Heart left ventricle (tissue), 16 donors: ENCODE data around the gene D2HGDH. TPM values are rescaled to one million over a fixed set of nuclear protein-coding genes. Genes with fewer than 3 reads are reported as not detected.

Source experiments
- ATAC-seq, 4 donors: fragments of 200-7000 bp; cut with Tn5 transposase; one replicate each; pipeline ENCODE4 v1.9.1; 2020 to 2022; ENCODE audit warnings: moderate library complexity in 4 of 4, mild to moderate bottlenecking in 3 of 4, moderate number of reproducible peaks in 1 of 4
- DNase-seq, 5 donors: peaks; one replicate each; pipeline ENCODE4 v3.0.0-alpha.2; 2020
- H3K27ac ChIP-seq, 12 donors: fragments of 200-600 bp; sonication (generic) in 4 of 12; one replicate each; pipeline versions ENCODE4 v1.5.0 to v1.8.0; 2016 to 2022; ENCODE audit warnings: mild to moderate bottlenecking in 2 of 12
- H3K27me3 ChIP-seq, 9 donors: fragments of 200-600 bp; sonication (generic) in 2 of 9; one replicate each; pipeline versions ENCODE4 v1.5.1 to v1.8.0; 2016 to 2022; ENCODE audit warnings: mild to moderate bottlenecking in 3 of 9
- H3K36me3 ChIP-seq, 9 donors: fragments of 200-600 bp; sonication (generic) in 2 of 9; one replicate each; pipeline versions ENCODE4 v1.5.0 to v1.8.0; 2018 to 2022; ENCODE audit warnings: mild to moderate bottlenecking in 2 of 9
- H3K4me1 ChIP-seq, 12 donors: fragments of 200-600 bp; sonication (generic) in 4 of 12; one replicate each; pipeline versions ENCODE4 v1.5.0 to v1.8.0; 2016 to 2022; ENCODE audit warnings: mild to moderate bottlenecking in 3 of 12
- H3K4me3 ChIP-seq, 12 donors: fragments of 200-600 bp; sonication (generic) in 4 of 12; one replicate each; pipeline versions ENCODE4 v1.5.0 to v1.8.0; 2017 to 2022; ENCODE audit warnings: mild to moderate bottlenecking in 9 of 12, moderate library complexity in 4 of 12
- H3K9me3 ChIP-seq, 12 donors: fragments of 200-600 bp; sonication (generic) in 4 of 12; one replicate each; pipeline versions ENCODE4 v1.5.0 to v1.8.0; 2016 to 2022; ENCODE audit warnings: mild to moderate bottlenecking in 1 of 12
- CTCF ChIP-seq, 12 donors: fragments of 200-600 bp; sonication (generic) in 4 of 12; IDR thresholded peaks; one replicate each; pipeline versions ENCODE4 v1.5.0 to v1.8.0; 2018 to 2022; ENCODE audit warnings: antibody characterized with exemption in 12 of 12, mild to moderate bottlenecking in 5 of 12
- POLR2A ChIP-seq, 2 donors: fragments of 450-650 bp; IDR thresholded peaks; one replicate each; pipeline ENCODE4 v1.6.1; 2017; ENCODE audit warnings: antibody characterized with exemption in 2 of 2, mild to moderate bottlenecking in 2 of 2, moderate library complexity in 2 of 2
- WGBS, 4 donors: extraction: QIAGEN DNeasy Blood & Tissue Kit in 2 of 4; methylation state at CpG; one replicate each; pipeline versions ENCODE4 v1.1.5 to v1.1.7; 2013 to 2018; 5-methylcytosine and 5-hydroxymethylcytosine counted together
- intact Hi-C, 10 donors: fragments of 100-400 bp; cut with DNase I; formaldehyde crosslinking; loops; one replicate each; pipeline versions ENCODE4 v1.11.1 to v1.14.2; 2022
- polyA plus RNA-seq, 2 donors: library from polyadenylated mRNA; stranded (reverse); fragments of 200-250 nt; gene quantifications; one replicate each; pipeline ENCODE4 v1.2.3, GENCODE V29; 2013
- total RNA-seq, 9 donors: library from RNA; depleted of rRNA in 2 of 9; stranded (reverse); fragments of >200 nt in 2 of 9; fragmentation: NEBNext Ultra II Directional in 3 of 9; extraction: Animal tissue kit (Norgen Biotek cat#: 25700) in 3 of 9; gene quantifications; one replicate each; pipeline versions ENCODE4 v1.1.0 to v1.2.4, GENCODE V29; 2016 to 2023
- donor health status: ischemic (EF 13 %, LVEDD 7.1; RV severe dilation, severe dysfunction).
- donor health status: healthy with polysubstance abuse.
- donor health status: DM: no; HTN: yes; CAD: no.
- donor health status: DM: no; HTN: no; CAD: no.
- donor health status: ischemic (EF 25% LVEDD 6.9; RV normal size, moderate dysfunction).
- donor health status: ischemic (EF 25% LVEDD 5.7; RV mildly dilated, moderate dysfunction).
- donor health status: healthy.
- donor health status: DM: yes; HTN: yes; CAD: no.
- donor health status: ischemic (EF 35%, LVEDD 5.7; RV mildly dilated, moderate dysfunction).
- donor health status: nonischemic (EF 11% LVEDD 7.7; RV severe dilation, severe dysfunction).
- donor health status: DM: yes; HTN: yes; CAD: no.
- donor health status: PGD.
- donor health status: ischemic (EF 29% LVEDD 5.4; RV normal size, mild dysfunction).
- donor health status: nonischemic (EF 23%, LVEDD 6.1; RV moderate dilation, normal function).

Gene D2HGDH
- total and polyA plus RNA-seq, 11 donors = 7.6 to 24.1 (median 19.8) TPM

DNA sequence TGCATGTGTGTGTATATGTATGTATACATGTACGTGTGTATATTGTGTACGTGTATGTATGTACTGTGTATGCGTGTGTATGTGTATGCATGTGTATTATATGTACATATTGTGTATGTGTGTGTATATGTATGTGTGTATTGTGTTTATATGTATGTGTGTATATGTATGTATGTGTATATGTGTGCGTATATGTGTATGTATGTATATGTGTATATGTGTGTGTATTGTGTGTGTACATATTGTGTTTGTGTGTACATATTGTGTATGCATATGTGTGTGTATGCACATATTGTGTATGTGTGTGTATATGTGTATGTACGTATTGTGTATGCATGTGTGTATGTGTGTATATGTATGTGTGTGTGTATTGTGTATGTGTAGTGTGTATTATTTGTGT, 59.0 kb downstream of the D2HGDH start:
- TF ChIP-seq CTCF (IDR thresholded peaks at IDR 0.05) (no peak), POLR2A (IDR thresholded peaks at IDR 0.05) (no peak)
- Histone ChIP-seq H3K27ac (no peak overlapping the region), H3K27me3 (no peaks in the 10 kb centered on the region), H3K9me3 (no peaks in the 10 kb centered on the region), H3K4me1 (peaks cover 0 to 5% (median 0%) of the 10 kb centered on the region in 12 donors), H3K36me3 (no peaks in the 10 kb centered on the region), H3K4me3 (no peak overlapping the region)
- intact Hi-C loops = no loop called here
- DNase-seq (no peak), ATAC-seq (no peak)
- 94 to 97% (median 96%) methylated on average over 5 of the region's 5 CpGs for WGBS, 4 donors

GRCh38 chr2:241794250-241794823, 59.9 kb downstream of the D2HGDH start:
- no peaks in the 10 kb centered on the region for H3K27me3 ChIP-seq
- WGBS, 4 donors = 84 to 89% (median 85%) methylated on average over 10 of the region's 10 CpGs

GRCh38 chr2:241795021-241795999, 60.9 kb downstream of the D2HGDH start:
- DNase-seq (peak in 2 of 5 donors; percentile 4 to 11), ATAC-seq (no peak)
- Histone ChIP-seq H3K27ac (no peak overlapping the region), H3K4me1 (peaks cover 0 to 5% (median 0%) of the 10 kb centered on the region in 12 donors), H3K4me3 (no peak overlapping the region), H3K9me3 (no peaks in the 10 kb centered on the region), H3K36me3 (no peaks in the 10 kb centered on the region), H3K27me3 (no peaks in the 10 kb centered on the region)
- WGBS, 4 donors = 84 to 90% (median 88%) methylated on average over 30 to 31 of the region's 31 CpGs
- intact Hi-C loops = no loop called here
- TF ChIP-seq CTCF (IDR thresholded peaks at IDR 0.05) = no peak
- no peak for TF ChIP-seq POLR2A (IDR thresholded peaks at IDR 0.05)

More at GRCh38 chr2:241794250-241794823, 59.9 kb downstream of the D2HGDH start:
- peaks cover 0 to 5% (median 0%) of the 10 kb centered on the region in 12 donors for H3K4me1 ChIP-seq
- H3K36me3 ChIP-seq = no peaks in the 10 kb centered on the region
- intact Hi-C loops = no loop called here
- TF ChIP-seq POLR2A (IDR thresholded peaks at IDR 0.05) (no peak), CTCF (IDR thresholded peaks at IDR 0.05) (no peak)
- H3K27ac ChIP-seq = no peak overlapping the region
- DNase-seq (no peak), ATAC-seq (no peak)
- H3K9me3 ChIP-seq = no peaks in the 10 kb centered on the region
- no peak overlapping the region for H3K4me3 ChIP-seq

DNA sequence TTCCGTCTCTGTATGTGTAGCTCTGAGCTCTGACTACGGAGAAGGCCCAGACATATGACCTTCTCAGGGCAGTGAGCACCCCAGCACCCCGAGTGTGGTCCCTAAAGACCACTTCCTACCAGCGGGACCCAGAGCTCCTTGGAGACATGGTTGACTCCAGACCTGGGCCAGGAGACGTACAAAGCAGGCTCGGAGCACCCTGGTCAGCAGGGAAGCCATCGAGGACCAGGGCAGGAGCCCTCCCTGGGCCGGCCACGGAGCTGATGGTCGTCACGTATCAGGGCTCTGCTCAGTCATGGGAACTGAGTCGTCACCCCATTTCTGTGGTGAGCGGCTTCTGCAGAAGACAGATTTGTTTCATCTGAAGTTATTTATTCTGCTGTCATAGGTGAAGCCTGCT, 61.8 kb downstream of the D2HGDH start:
- no peak overlapping the region for H3K27ac ChIP-seq
- no peak for DNase-seq
- H3K4me1 ChIP-seq = peaks cover 0 to 5% (median 0%) of the 10 kb centered on the region in 12 donors
- no peak for ATAC-seq
- H3K36me3 ChIP-seq = no peaks in the 10 kb centered on the region
- WGBS, 4 donors = 87 to 96% (median 95%) methylated on average over 12 to 13 of the region's 13 CpGs
- H3K4me3 ChIP-seq = no peak overlapping the region
- H3K9me3 ChIP-seq = no peaks in the 10 kb centered on the region
- intact Hi-C loops = no loop called here
- TF ChIP-seq CTCF (IDR thresholded peaks at IDR 0.05) = no peak
- no peak for TF ChIP-seq POLR2A (IDR thresholded peaks at IDR 0.05)
- H3K27me3 ChIP-seq = no peaks in the 10 kb centered on the region
